GM19099 (cell line): ENCODE results near the gene EMX2.

Experiments
- POLR2A ChIP-seq: IDR thresholded peaks from 3 replicates; pipeline ENCODE4 v1.6.1; 2011; ENCODE audit warnings: low read depth; ENCODE audit not compliant: insufficient read length; ENCODE audit errors: extremely low read depth

EMX2 gene

DNA sequence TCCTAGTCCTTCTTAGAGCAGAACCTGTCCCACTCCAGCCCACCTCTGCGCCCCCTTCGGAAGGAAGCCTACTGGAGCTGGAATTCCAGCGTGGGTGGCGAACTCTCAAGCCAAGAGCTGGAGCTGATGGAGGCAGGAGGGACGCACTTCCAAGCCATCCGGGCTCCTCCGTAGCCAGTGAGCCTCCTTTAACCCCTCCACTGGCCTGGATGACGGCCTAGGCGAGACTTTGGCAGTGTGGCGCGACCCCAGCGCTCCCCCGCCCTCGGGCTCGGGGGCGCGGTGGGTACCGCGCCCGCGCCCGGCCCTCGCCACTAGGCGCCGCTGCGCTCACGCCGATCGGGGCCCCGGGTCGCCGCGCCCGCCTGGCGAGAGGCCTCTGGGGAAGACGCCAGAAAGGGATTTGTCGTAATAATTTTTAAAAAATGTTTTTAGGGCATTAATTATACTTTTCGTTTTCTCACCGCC is 5.1 kb upstream of the EMX2 start:
- TF ChIP-seq POLR2A, result no peak

GRCh38 chr10:117537904-117538524 is 4.5 kb upstream of the EMX2 start:
- TF ChIP-seq POLR2A, result no peak

DNA sequence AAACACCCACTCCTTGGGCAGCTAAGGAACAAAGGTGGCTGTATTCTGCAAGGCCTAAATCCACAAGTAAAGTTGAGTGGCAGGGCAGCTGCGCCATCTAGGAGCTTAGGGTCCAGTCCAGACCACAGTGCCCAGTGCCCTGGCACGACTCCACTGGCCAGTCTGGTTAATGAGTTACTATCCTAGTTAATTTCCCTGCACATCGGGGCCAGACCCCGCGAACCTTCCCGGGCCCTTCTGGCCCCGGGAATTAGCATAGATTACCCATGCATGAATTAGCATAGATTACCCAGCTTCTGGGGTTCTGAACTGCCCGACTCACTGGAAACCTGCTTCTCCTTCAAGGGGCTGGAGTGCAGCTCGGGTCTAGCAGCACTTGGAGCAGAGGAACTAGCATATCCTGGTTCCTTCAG is 3.2 kb upstream of the EMX2 start:
- TF ChIP-seq POLR2A, result no peak

DNA sequence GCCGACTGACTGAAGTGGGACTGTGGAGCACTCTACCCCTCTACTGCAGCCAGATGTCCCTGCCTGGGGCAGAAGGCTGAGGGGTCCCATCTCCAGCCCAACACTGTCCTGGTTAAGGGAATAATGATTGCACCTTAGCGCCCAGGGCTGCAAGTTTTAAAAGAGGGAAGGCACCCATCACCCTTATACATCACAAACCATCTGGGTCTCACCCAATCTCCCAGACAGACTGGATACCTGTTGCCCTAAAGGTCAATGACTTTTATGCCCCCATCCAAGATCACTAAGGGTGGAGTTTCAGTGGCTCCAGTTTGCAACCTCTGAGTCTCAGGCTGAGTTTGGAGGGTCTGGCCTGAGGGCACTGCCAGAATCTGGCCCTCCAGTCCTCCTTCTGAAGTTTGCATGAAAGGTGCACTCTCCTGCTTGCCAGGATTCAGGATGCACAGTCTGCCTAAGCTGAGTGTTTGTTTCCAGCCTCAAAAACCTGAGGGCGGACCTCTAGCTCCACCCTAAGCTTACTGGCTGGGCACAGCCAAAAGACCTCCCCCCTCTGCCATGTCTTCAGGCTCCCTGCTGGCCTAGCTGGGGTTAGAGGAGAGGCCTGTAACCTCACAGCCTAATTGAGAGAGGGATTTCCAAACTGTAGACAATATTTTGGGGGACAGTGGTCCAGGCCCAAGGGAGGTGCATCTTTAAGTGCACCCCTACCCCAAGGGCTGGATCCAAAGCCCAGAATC is 2.5 kb upstream of the EMX2 start:
- TF ChIP-seq POLR2A, result no peak

DNA sequence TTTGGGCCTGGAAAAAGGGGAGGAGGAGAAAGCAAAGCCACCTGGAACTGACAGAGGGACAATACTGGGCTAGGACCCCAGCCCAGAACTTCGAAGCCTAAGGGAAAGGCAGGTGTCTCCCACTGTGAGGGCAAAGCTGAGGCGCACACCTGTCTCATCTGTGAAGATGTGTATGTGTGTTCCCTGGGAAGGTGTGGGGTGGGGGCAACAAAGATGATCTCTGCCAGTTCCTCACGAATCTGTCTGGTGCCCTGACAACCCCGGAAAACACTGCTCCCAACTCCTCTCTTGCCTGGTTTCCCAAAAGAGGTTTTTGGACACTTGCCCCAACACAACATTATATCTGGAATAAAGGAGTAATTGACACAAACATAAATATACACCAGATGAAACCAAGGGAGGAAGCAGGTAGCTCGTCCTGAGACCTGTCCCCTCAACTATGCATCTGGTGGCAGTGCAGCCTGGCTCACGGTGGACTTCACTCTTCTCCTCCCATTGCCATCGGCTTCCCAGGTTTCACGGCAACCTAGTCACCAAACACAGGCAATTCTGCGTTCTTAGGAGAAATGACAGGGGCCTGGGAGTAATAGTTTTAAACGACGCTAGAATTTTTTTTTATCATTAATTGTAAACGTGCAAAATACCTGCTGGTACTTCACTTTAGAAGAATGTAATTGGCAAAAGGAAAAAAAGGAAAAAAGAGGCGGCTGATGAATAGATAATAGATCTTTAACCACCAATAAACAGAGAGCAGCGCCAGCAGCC is 1.7 kb upstream of the EMX2 start:
- TF ChIP-seq POLR2A, result no peak

- no peak for TF ChIP-seq POLR2A
These were observed 1.1 kb upstream of the EMX2 start for GRCh38 chr10:117541405-117541908.

- no peak for TF ChIP-seq POLR2A
These were observed 439 bp upstream of the EMX2 start for GRCh38 chr10:117541909-117542705.

DNA sequence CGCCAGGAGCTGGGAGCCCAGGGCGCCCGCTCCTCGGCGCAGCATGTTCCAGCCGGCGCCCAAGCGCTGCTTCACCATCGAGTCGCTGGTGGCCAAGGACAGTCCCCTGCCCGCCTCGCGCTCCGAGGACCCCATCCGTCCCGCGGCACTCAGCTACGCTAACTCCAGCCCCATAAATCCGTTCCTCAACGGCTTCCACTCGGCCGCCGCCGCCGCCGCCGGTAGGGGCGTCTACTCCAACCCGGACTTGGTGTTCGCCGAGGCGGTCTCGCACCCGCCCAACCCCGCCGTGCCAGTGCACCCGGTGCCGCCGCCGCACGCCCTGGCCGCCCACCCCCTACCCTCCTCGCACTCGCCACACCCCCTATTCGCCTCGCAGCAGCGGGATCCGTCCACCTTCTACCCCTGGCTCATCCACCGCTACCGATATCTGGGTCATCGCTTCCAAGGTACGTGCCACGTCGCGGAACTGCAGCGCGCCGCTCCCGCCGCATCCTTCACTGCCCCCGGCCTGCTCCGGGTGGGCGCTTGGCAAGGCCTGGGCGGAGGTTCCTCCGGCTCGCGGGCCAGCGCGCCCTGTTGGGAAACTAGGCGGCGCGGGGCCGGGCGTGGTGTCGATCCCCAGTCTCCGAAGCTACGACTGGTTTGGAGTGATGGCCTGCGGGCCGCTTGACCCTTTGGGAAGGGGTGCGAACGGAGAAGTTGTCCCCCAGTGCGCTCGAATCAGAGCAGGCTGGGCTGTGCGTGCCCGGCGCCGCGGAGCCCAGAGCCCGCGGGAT is 868 bp downstream of the EMX2 start:
- no peak for TF ChIP-seq POLR2A

GRCh38 chr10:117544004-117544701 is 1.6 kb downstream of the EMX2 start:
- no peak for TF ChIP-seq POLR2A

DNA sequence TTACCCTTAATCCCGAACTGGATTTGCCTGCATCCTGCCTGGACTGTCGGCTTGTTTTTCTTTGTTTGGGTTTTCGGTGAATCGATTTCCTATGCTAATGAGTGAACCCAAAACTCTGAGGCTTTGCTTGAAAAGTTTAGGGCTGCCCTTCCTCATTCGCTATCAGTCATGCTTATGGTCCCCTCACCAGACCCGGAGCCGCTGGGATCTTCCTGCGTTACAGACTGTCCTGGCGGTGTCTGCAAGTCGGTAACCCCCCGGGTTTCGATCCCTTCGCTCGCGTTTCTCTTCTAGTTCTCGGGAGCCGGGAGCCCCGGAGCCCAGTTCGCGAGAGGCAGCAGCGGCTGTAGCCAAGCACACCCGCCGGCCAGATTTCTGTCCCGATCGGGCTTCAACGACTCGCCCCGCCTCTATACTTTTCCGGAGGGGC is 2.2 kb downstream of the EMX2 start:
- TF ChIP-seq POLR2A, result no peak

DNA sequence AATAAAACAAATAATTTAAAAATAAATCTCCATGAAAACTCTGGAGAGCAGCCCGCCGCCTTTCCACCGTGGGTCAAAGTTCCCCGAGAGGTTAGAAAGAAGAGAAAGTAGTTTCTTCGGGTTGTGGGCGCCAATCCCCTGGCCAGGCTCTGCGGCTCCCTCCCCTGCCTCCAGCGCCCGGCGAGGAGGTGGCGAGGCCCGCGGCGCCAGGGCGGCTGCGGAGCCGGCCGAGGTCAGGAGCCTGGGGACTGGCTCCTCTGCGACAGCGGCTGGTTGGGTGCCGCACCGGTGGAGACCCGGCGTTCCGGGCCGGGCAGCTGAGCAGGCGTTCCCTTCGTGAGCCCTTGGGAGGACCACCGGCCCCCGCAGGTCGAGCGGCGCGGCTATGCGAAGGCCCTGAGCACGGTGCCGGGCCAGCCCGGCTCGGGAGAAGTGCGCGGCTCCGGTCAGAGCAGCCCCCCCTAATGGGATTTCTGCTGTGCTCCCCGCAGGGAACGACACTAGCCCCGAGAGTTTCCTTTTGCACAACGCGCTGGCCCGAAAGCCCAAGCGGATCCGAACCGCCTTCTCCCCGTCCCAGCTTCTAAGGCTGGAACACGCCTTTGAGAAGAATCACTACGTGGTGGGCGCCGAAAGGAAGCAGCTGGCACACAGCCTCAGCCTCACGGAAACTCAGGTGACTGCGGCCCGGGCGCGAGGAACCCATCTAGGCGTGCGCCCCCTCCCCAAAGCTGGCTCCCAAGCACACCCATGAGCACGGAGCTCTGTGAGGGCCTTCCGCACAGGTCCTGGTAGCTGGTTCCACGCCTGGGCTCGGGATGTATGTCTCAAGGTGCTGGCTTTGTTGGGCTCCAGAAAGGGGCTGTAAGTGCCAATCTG is 2.8 kb downstream of the EMX2 start:
- TF ChIP-seq POLR2A, result no peak

DNA sequence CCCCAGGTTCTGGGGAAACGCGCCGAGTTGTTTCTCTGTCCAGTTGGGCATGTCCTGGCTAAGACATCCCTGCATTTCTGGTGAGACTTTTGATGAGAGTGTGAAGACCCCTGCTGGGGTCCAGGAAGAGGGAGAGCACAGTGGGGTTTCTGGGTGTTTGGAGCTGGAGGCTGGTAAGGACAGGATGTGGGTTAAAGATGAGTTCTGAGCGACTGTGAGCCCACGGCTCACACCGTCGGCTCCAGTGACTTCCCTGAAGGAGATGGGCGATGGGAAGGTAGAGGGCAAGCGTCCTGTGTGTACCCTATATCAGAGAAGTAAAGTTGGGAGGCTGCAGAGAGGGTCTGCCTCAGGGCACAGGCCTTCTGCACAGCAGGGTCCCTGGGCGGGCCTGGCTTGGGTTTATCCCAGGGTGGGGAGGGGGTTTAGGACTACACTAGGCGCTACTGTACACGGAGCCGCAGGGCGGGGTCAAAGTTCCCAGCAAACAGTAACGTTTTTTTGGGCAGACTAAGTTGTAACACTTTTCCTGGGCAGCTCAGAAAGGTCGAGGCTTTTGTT is 3.6 kb downstream of the EMX2 start:
- no peak for TF ChIP-seq POLR2A
